Lower leg skin (tissue), 3 donors: ENCODE data around the gene GRN.

ENCODE experiments used
- CTCF ChIP-seq, 3 donors: fragments of 450-650 bp; IDR thresholded peaks; one replicate each; pipeline ENCODE4 v1.5.1; 2016; ENCODE audit warnings: antibody characterized with exemption in 3 of 3, mild to moderate bottlenecking in 3 of 3, moderate library complexity in 2 of 3
- POLR2A ChIP-seq, 2 donors: fragments of 450-650 bp; IDR thresholded peaks; one replicate each; pipeline ENCODE4 v1.6.1; 2016 to 2017; ENCODE audit warnings: antibody characterized with exemption in 2 of 2, mild to moderate bottlenecking in 1 of 2, moderate library complexity in 1 of 2

GRCh38 chr17:44348234-44348987, 3.3 kb downstream of the GRN start:
- TF ChIP-seq CTCF (IDR thresholded peaks at IDR 0.05) (no peak), POLR2A (IDR thresholded peaks at IDR 0.05) (no peak)
